H9 (cell line): Measurements from ENCODE around the gene DGCR8. TPM values are rescaled to one million over a fixed set of nuclear protein-coding genes. Genes with fewer than 3 reads are reported as not detected.

Source experiments
- DNase-seq: peaks from one replicate; pipeline ENCODE4 v3.0.0-alpha.2; 2017
- H2AFZ ChIP-seq: one replicate; pipeline ENCODE4 v1.6.1; 2013; ENCODE audit warnings: mild to moderate bottlenecking, low read length, control low read depth, moderate library complexity
- H2AK5ac ChIP-seq: 2 replicates; pipeline ENCODE4 v1.6.1; 2013; ENCODE audit warnings: low read length, control low read depth, mixed read lengths; ENCODE audit not compliant: insufficient read length
- H2BK120ac ChIP-seq: one replicate; pipeline ENCODE4 v1.6.1; 2013; ENCODE audit warnings: low read depth, mild to moderate bottlenecking, low read length, control low read depth, inconsistent platforms; ENCODE audit not compliant: poor library complexity, severe bottlenecking
- H2BK12ac ChIP-seq: 2 replicates; pipeline ENCODE4 v1.6.1; 2013; ENCODE audit warnings: low read length, control low read depth, mixed read lengths, low read depth; ENCODE audit not compliant: insufficient read length
- H2BK15ac ChIP-seq: 2 replicates; pipeline ENCODE4 v1.6.1; 2013; ENCODE audit warnings: low read depth, low read length, control low read depth
- H2BK20ac ChIP-seq: one replicate; pipeline ENCODE4 v1.6.1; 2013; ENCODE audit warnings: low read depth, mild to moderate bottlenecking, low read length, control low read depth, inconsistent platforms; ENCODE audit not compliant: poor library complexity, severe bottlenecking
- H2BK5ac ChIP-seq: 2 replicates; pipeline ENCODE4 v1.6.1; 2013; ENCODE audit warnings: low read length, control low read depth, mixed read lengths; ENCODE audit not compliant: insufficient read length
- H3K14ac ChIP-seq: 2 replicates; pipeline ENCODE4 v1.6.1; 2013; ENCODE audit warnings: low read length, control low read depth; ENCODE audit not compliant: insufficient read depth
- H3K18ac ChIP-seq: 2 replicates; pipeline ENCODE4 v1.6.1; 2013; ENCODE audit warnings: low read depth, mild to moderate bottlenecking, mixed read lengths, low read length, control low read depth; ENCODE audit not compliant: insufficient read length
- H3K23ac ChIP-seq: 2 replicates; pipeline ENCODE4 v1.6.1; 2013; ENCODE audit warnings: low read length, control low read depth, mixed read lengths, low read depth; ENCODE audit not compliant: insufficient read length
- H3K23me2 ChIP-seq: 2 replicates; pipeline ENCODE4 v1.6.1; 2013; ENCODE audit warnings: low read depth, mild to moderate bottlenecking, mixed read lengths, low read length, control low read depth; ENCODE audit not compliant: insufficient read length, poor library complexity, severe bottlenecking
- H3K27ac ChIP-seq: 2 replicates; pipeline ENCODE4 v1.5.1; 2013; ENCODE audit warnings: low read length, control low read depth, mixed read lengths, low read depth; ENCODE audit not compliant: insufficient read length
- H3K27me3 ChIP-seq: 2 replicates; pipeline ENCODE4 v1.6.1; 2013; ENCODE audit warnings: low read length, control low read depth, inconsistent platforms; ENCODE audit not compliant: insufficient read depth
- H3K4ac ChIP-seq: 2 replicates; pipeline ENCODE4 v1.6.1; 2013; ENCODE audit warnings: low read depth, mild to moderate bottlenecking, control low read depth, inconsistent platforms, low read length, moderate library complexity
- H3K4me1 ChIP-seq: 2 replicates; pipeline ENCODE4 v1.6.1; 2013; ENCODE audit warnings: low read length, control low read depth, inconsistent platforms; ENCODE audit not compliant: insufficient read depth
- H3K4me2 ChIP-seq: 2 replicates; pipeline ENCODE4 v1.6.1; 2013; ENCODE audit warnings: low read length, control low read depth, mixed read lengths; ENCODE audit not compliant: insufficient read length, insufficient read depth
- H3K56ac ChIP-seq: 2 replicates; pipeline ENCODE4 v1.6.1; 2013; ENCODE audit warnings: low read depth, mild to moderate bottlenecking, mixed read lengths, low read length, control low read depth; ENCODE audit not compliant: insufficient read length
- H3K79me1 ChIP-seq: 2 replicates; pipeline ENCODE4 v1.6.1; 2013; ENCODE audit warnings: low read depth, mild to moderate bottlenecking, moderate library complexity, low read length, control low read depth, inconsistent platforms; ENCODE audit not compliant: insufficient read depth, poor library complexity, severe bottlenecking
- H3K79me2 ChIP-seq: 2 replicates; pipeline ENCODE4 v1.6.1; 2013; ENCODE audit warnings: low read length, control low read depth, inconsistent platforms; ENCODE audit not compliant: insufficient read depth
- H3K9ac ChIP-seq: 2 replicates; pipeline ENCODE4 v1.6.1; 2013; ENCODE audit warnings: low read length, control low read depth, mixed read lengths; ENCODE audit not compliant: insufficient read length; ENCODE audit errors: extremely low read depth
- H3K9me3 ChIP-seq: one replicate; pipeline ENCODE4 v1.6.1; 2013; ENCODE audit warnings: low read depth, low read length, inconsistent platforms; ENCODE audit not compliant: control insufficient read depth
- H3T11ph ChIP-seq: one replicate; pipeline ENCODE4 v1.6.1; 2013; ENCODE audit warnings: mild to moderate bottlenecking, low read length, control low read depth, inconsistent platforms
- H4K20me1 ChIP-seq: one replicate; pipeline ENCODE4 v1.6.1; 2013; ENCODE audit not compliant: control insufficient read depth, insufficient read length, insufficient read depth
- H4K5ac ChIP-seq: 2 replicates; pipeline ENCODE4 v1.6.1; 2013; ENCODE audit warnings: low read depth, mild to moderate bottlenecking, mixed read lengths, low read length, control low read depth; ENCODE audit not compliant: insufficient read length
- H4K8ac ChIP-seq: replicated peaks from 2 replicates; pipeline ENCODE4 v1.6.1; 2013; ENCODE audit warnings: low read length, control low read depth, mixed read lengths, low read depth; ENCODE audit not compliant: insufficient read length
- H4K91ac ChIP-seq: 2 replicates; pipeline ENCODE4 v1.6.1; 2013; ENCODE audit warnings: low read depth, mild to moderate bottlenecking, moderate library complexity, mixed read lengths, low read length, control low read depth; ENCODE audit not compliant: insufficient read length
- H3K27ac Mint-ChIP-seq, 3 experiments: 2 replicates in 2 of 3; 3 replicates in 1 of 3; pipeline ENCODE4 v1.8.0; 2020 to 2021; ENCODE audit warnings: mixed read lengths in 3 of 3, mild to moderate bottlenecking in 1 of 3, moderate library complexity in 1 of 3
- H3K27me3 Mint-ChIP-seq: 2 replicates; pipeline ENCODE4 v1.8.0; 2021; ENCODE audit warnings: low read depth, mild to moderate bottlenecking, moderate library complexity, mixed read lengths
- H3K36me3 Mint-ChIP-seq, 3 experiments: 2 replicates in 2 of 3; 3 replicates in 1 of 3; pipeline ENCODE4 v1.8.0; 2020 to 2021; ENCODE audit warnings: low read depth in 3 of 3, mixed read lengths in 3 of 3; ENCODE audit not compliant: insufficient read depth in 1 of 3
- H3K4me1 Mint-ChIP-seq, 2 experiments: 2 replicates each; pipeline ENCODE4 v1.8.0; 2020; ENCODE audit warnings: mixed read lengths in 2 of 2
- H3K4me3 Mint-ChIP-seq, 2 experiments: 2 replicates in 1 of 2; 3 replicates in 1 of 2; pipeline ENCODE4 v1.8.0; 2020 to 2021; ENCODE audit warnings: mild to moderate bottlenecking in 2 of 2, mixed read lengths in 2 of 2, moderate library complexity in 1 of 2
- H3K9me3 Mint-ChIP-seq, 2 experiments: 2 replicates in 1 of 2; 3 replicates in 1 of 2; pipeline ENCODE4 v1.8.0; 2020; ENCODE audit warnings: mild to moderate bottlenecking in 2 of 2, mixed read lengths in 2 of 2, moderate library complexity in 1 of 2
- WGBS: extraction: QIAGEN DNeasy Blood & Tissue Kit; methylation state at CpG from one replicate; pipeline ENCODE4 v1.1.7; 2013; ENCODE audit warnings: missing lambda C conversion rate, low lambda C conversion rate, mixed read lengths; ENCODE audit not compliant: insufficient read length; ENCODE audit errors: extremely low coverage; 5-methylcytosine and 5-hydroxymethylcytosine counted together
- total RNA-seq: library from RNA; stranded (reverse); gene quantifications from 2 replicates; pipeline ENCODE4 v1.2.1, GENCODE V29; 2021
- TF ChIP-seq, protein P1 (sequence below): fragments of 200-600 bp; sonication (generic); conservative IDR thresholded peaks from 3 replicates; pipeline ENCODE4 v1.8.0; 2021; ENCODE audit warnings: antibody characterized with exemption, mild to moderate bottlenecking

DGCR8 gene
- total RNA-seq, 1 experiment from 2014 or later: 74.5 TPM

DNA sequence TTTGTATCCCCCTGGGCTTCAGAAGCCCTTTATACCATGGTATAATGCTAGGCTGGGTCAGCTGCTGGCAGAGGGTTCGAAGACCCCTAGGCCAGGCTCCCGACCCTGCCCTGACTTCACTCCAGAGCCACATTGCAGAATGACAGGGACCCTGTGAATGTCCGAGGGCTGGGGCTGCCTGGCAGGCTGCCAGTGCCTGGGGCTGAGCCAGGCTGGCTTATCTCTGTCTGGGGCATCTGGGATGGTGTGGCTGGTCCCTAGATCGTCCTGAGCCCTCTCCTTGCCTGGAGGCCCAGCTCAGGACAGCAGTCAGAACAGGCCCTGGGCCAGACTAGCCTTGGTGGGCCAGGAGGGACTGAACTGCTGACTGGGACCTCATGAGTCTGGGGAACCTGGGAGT lies 55.2 kb downstream of the DGCR8 start:
- H4K5ac ChIP-seq: no peak overlapping the region
- no peak overlapping the region for H3K56ac ChIP-seq
- no CpG with 5 or more reads among the region's 4 CpGs for WGBS
- H3K27me3 ChIP-seq: no peaks in the 10 kb centered on the region
- H3K27me3 Mint-ChIP-seq: no peaks in the 10 kb centered on the region
- no peaks in the 10 kb centered on the region for H3K9me3 ChIP-seq
- no peak overlapping the region for H2BK12ac ChIP-seq
- H3K9ac ChIP-seq: no peak overlapping the region
- H3K4me2 ChIP-seq: no peak overlapping the region
- no peak overlapping the region for H3T11ph ChIP-seq
- H3K4me3 Mint-ChIP-seq: no peak overlapping the region
- no peak overlapping the region for H3K27ac ChIP-seq
- no peak overlapping the region for H2BK20ac ChIP-seq
- no peak overlapping the region for H2AK5ac ChIP-seq
- no peak overlapping the region for H2BK5ac ChIP-seq
- peak overlapping the region in 1 of 3 experiments; percentile 35; a peak in 1 of 7 replicates for H3K27ac Mint-ChIP-seq
- H3K9me3 Mint-ChIP-seq: no peaks in the 10 kb centered on the region
- no peak overlapping the region for H2AFZ ChIP-seq
- H2BK15ac ChIP-seq: no peak overlapping the region
- H4K91ac ChIP-seq: no peak overlapping the region
- no peak overlapping the region for H3K4ac ChIP-seq
- no peak overlapping the region for H3K18ac ChIP-seq
- H4K8ac ChIP-seq: no peak overlapping the region
- H4K20me1 ChIP-seq: peaks cover 3% of the 10 kb centered on the region
- H2BK120ac ChIP-seq: no peak overlapping the region
- H3K23me2 ChIP-seq: peaks cover 4% of the 10 kb centered on the region
- H3K36me3 Mint-ChIP-seq: no peaks in the 10 kb centered on the region; a peak in 2 of 7 replicates
- no peaks in the 10 kb centered on the region for H3K4me1 ChIP-seq
- DNase-seq: no peak
- H3K23ac ChIP-seq: no peak overlapping the region
- TF ChIP-seq, protein P1, sequence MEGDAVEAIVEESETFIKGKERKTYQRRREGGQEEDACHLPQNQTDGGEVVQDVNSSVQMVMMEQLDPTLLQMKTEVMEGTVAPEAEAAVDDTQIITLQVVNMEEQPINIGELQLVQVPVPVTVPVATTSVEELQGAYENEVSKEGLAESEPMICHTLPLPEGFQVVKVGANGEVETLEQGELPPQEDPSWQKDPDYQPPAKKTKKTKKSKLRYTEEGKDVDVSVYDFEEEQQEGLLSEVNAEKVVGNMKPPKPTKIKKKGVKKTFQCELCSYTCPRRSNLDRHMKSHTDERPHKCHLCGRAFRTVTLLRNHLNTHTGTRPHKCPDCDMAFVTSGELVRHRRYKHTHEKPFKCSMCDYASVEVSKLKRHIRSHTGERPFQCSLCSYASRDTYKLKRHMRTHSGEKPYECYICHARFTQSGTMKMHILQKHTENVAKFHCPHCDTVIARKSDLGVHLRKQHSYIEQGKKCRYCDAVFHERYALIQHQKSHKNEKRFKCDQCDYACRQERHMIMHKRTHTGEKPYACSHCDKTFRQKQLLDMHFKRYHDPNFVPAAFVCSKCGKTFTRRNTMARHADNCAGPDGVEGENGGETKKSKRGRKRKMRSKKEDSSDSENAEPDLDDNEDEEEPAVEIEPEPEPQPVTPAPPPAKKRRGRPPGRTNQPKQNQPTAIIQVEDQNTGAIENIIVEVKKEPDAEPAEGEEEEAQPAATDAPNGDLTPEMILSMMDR: no peak
- H3K14ac ChIP-seq: no peak overlapping the region
- H3K4me1 Mint-ChIP-seq: peaks cover 2 to 3% of the 10 kb centered on the region in 2 experiments; a peak in 1 of 4 replicates
- no peaks in the 10 kb centered on the region for H3K79me1 ChIP-seq
- H3K79me2 ChIP-seq: no peaks in the 10 kb centered on the region; the same call in 1 of the 2 replicates
